ENCODE measurements around the gene USHBP1. TPM values are rescaled to one million over a fixed set of nuclear protein-coding genes. Genes with fewer than 3 reads are reported as not detected.

Gene USHBP1
- total and polyA plus RNA-seq, 12 donors = 0.71 to 23.6 (median 5.3) TPM

DNA sequence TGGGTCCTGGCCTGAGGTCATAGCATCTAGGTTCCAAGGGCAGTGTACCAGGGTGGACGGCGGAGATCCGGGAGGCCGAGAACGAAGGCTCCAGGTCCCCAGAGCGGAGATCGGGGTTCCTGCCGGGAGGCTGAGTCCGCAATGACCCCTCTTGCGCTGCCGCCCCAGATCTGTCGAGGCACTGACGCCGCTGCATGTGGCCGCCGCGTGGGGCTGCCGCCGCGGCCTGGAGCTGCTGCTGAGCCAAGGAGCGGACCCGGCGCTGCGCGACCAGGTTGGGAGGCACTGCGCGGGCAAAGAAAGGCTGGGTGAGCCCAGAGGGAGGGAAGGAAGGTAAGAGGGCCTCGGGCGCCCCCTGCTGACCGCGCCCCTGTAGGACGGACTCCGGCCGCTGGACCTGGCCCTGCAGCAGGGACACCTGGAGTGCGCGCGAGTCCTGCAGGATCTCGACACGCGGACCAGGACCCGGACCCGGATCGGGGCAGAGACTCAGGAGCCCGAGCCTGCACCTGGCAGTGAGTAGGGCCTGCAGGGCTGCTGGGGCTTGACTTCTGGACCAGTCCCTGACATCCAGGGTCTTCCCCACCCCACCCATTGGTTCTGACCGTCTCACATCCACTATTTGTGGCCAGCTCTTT, 18.1 kb upstream of the USHBP1 start:
- peaks cover 6% of the 10 kb centered on the region for H3K27me3 ChIP-seq
- peak overlapping the region in 1 of 4 donors; percentile 41 for H3K4me3 ChIP-seq
- H3K27ac ChIP-seq = no peak overlapping the region
- H3K9me3 ChIP-seq (replicated peaks in 1 of 3) = no peaks in the 10 kb centered on the region
- intact Hi-C loops (cut with DNase I) = loop anchor here (2.0 to 10.0 kb wide), 4 partner anchors 78 to 508 kb away; no protein-coding TSS in a partner anchor
- WGBS, 4 donors = 3 to 12% (median 3%) methylated on average over 4 to 45 of the region's 45 CpGs
- H3K4me1 ChIP-seq (replicated peaks in 1 of 2) = peaks cover 10 to 17% of the 10 kb centered on the region in 2 donors
- no peak for TF ChIP-seq POLR2A (IDR thresholded peaks at IDR 0.05)
- TF ChIP-seq CTCF (IDR thresholded peaks at IDR 0.05) = peak; percentile 73 to 96 (median 90)
- peak; percentile 79 to 94 (median 86) for DNase-seq
- H3K36me3 ChIP-seq (replicated peaks in 1 of 2) = peaks cover 0 to 5% of the 10 kb centered on the region in 2 donors

GRCh38 chr19:17281391-17282304, 17.1 kb upstream of the USHBP1 start, which contains the start of gene ANKLE1:
TSS of gene ANKLE1 (plus strand) at chr19:17281901. CDS start at chr19:17281921, 20 bp downstream.
- H3K4me3 ChIP-seq = peak within 1 kb of the TSS in 1 of 4 donors; percentile 41
- TF ChIP-seq POLR2A (IDR thresholded peaks at IDR 0.05) (no peak), CTCF (IDR thresholded peaks at IDR 0.05) (no peak)
- no peaks in the 10 kb centered on the region for H3K9me3 ChIP-seq (replicated peaks in 1 of 3)
- DNase-seq = peak in 1 of 7 donors; percentile 18
- H3K27me3 ChIP-seq = peaks cover 6% of the 10 kb centered on the region
- peaks cover 10 to 17% of the 10 kb centered on the region in 2 donors for H3K4me1 ChIP-seq (replicated peaks in 1 of 2)
- WGBS, 4 donors = 6 to 30% (median 13%) methylated on average over 10 to 75 of the region's 75 CpGs
- H3K36me3 ChIP-seq (replicated peaks in 1 of 2) = peaks cover 0 to 15% of the 10 kb centered on the region in 2 donors
- intact Hi-C loops (cut with DNase I) = loop anchor here (2.0 to 10.0 kb wide), 4 partner anchors 77 to 507 kb away; no protein-coding TSS in a partner anchor
- H3K27ac ChIP-seq = no peak within 1 kb of the TSS

GRCh38 chr19:17279436-17279835, 14.9 kb upstream of the USHBP1 start:
- Histone ChIP-seq H3K4me1 (replicated peaks in 1 of 2) (peaks cover 10 to 17% of the 10 kb centered on the region in 2 donors), H3K36me3 (replicated peaks in 1 of 2) (peaks cover 0 to 36% of the 10 kb centered on the region in 2 donors), H3K27me3 (peaks cover 6% of the 10 kb centered on the region), H3K9me3 (replicated peaks in 1 of 3) (no peaks in the 10 kb centered on the region), H3K4me3 (no peak overlapping the region), H3K27ac (no peak overlapping the region)
- TF ChIP-seq POLR2A (IDR thresholded peaks at IDR 0.05) (no peak), CTCF (IDR thresholded peaks at IDR 0.05) (no peak)
- intact Hi-C loops (cut with DNase I) = no loop called here
- no peak for DNase-seq
- WGBS, 4 donors = 63 to 98% (median 70%) methylated on average over 2 to 3 of the region's 3 CpGs
